Esophagus muscularis mucosa (tissue), 4 donors: ENCODE data around the gene UROC1. TPM values are rescaled to one million over a fixed set of nuclear protein-coding genes. Genes with fewer than 3 reads are reported as not detected.

Experiments used
- DNase-seq: peaks from one replicate; pipeline ENCODE4 v3.0.0-alpha.2; 2017; ENCODE audit errors: extremely low spot score
- H3K27ac ChIP-seq, 4 donors: fragments of 200-600 bp; sonication (generic); replicated peaks in 1 of 4; 1 replicate in 3 of 4; 2 replicates in 1 of 4; pipeline ENCODE4 v1.5.1; 2016 to 2019; ENCODE audit warnings: mild to moderate bottlenecking in 1 of 4
- H3K27me3 ChIP-seq, 4 donors: fragments of 200-600 bp; sonication (generic); one replicate each; pipeline versions ENCODE4 v1.5.1 to v1.6.0; 2016 to 2019
- H3K36me3 ChIP-seq, 4 donors: fragments of 200-600 bp; sonication (generic); one replicate each; pipeline ENCODE4 v1.5.1; 2016 to 2019
- H3K4me1 ChIP-seq, 4 donors: fragments of 200-600 bp; sonication (generic); one replicate each; pipeline ENCODE4 v1.5.1; 2016 to 2019
- H3K4me3 ChIP-seq, 4 donors: fragments of 200-600 bp; sonication (generic); 1 replicate in 2 of 4; 2 replicates in 2 of 4; pipeline ENCODE4 v1.5.1; 2016 to 2019; ENCODE audit warnings: mild to moderate bottlenecking in 4 of 4, moderate library complexity in 1 of 4
- H3K9me3 ChIP-seq, 4 donors: fragments of 200-600 bp; sonication (generic); 1 replicate in 3 of 4; 2 replicates in 1 of 4; pipeline ENCODE4 v1.5.1; 2016 to 2019
- CTCF ChIP-seq, 3 experiments: fragments of 200-600 bp in 2 of 3; fragments of 450-650 bp in 1 of 3; sonication (generic) in 2 of 3; IDR thresholded peaks; one replicate each; pipeline ENCODE4 v1.5.1; 2017 to 2019; ENCODE audit warnings: antibody characterized with exemption in 3 of 3, mild to moderate bottlenecking in 2 of 3, moderate library complexity in 1 of 3
- EP300 ChIP-seq: sonication (generic); formaldehyde crosslinking; IDR thresholded peaks from one replicate; pipeline ENCODE4 v1.6.1; 2017; ENCODE audit warnings: antibody characterized with exemption
- POLR2A ChIP-seq: fragments of 450-650 bp; IDR thresholded peaks from one replicate; pipeline ENCODE4 v1.6.1; 2017; ENCODE audit warnings: antibody characterized with exemption, moderate library complexity, mild to moderate bottlenecking, low read depth
- POLR2AphosphoS5 ChIP-seq, 2 donors: sonication (generic); formaldehyde crosslinking; IDR thresholded peaks; one replicate each; pipeline ENCODE4 v1.6.1; 2017; ENCODE audit warnings: antibody characterized with exemption in 2 of 2
- WGBS: methylation state at CpG from one replicate; pipeline ENCODE4 v1.1.5; 2018; 5-methylcytosine and 5-hydroxymethylcytosine counted together
- intact Hi-C: fragments of 100-400 bp; cut with DNase I; formaldehyde crosslinking; loops from one replicate; pipeline ENCODE4 v1.15.1; 2023
- total RNA-seq, 4 donors: library from RNA; depleted of rRNA; stranded (reverse); fragments of >200 nt; gene quantifications; one replicate each; pipeline versions ENCODE4 v1.1.0 to v1.2.1, GENCODE V29; 2016

Gene UROC1
- total RNA-seq, 4 donors from 2014 or later, result not detected

- Histone ChIP-seq H3K27me3 (no peaks in the 10 kb centered on the region), H3K36me3 (no peaks in the 10 kb centered on the region), H3K9me3 (no peaks in the 10 kb centered on the region), H3K27ac (no peak overlapping the region), H3K4me3 (no peak overlapping the region), H3K4me1 (peaks cover 0 to 5% (median 0%) of the 10 kb centered on the region in 4 donors)
- TF ChIP-seq POLR2A (no peak), CTCF (IDR thresholded peaks at IDR 0.05) (no peak), EP300 (no peak)
- no peak for DNase-seq
- intact Hi-C loops, result no loop called here
- WGBS, result 78% methylated on average over 21 of the region's 21 CpGs
Measured at GRCh38 chr3:126496894-126497850, 20.4 kb downstream of the UROC1 start.

DNA sequence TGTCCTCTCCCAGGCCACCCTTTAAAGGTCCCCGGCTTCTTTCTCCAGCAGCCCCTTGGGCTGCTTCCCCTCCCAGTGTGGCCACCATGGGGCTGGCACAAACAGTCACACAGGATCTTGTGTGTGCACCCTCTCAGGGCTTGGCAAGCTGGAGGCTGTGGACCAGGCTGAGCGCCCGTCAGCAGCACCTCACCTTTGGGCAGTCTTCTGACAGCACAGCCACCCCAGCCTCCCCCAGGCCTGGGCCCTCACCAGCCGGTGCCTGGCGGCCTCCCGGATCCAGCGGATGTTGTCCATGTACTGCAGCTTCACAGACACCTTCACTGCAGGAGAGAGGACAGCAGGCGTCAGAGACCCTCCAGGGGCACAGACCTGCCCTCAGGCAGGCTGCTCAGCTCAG, 21.8 kb downstream of the UROC1 start:
- Histone ChIP-seq H3K4me1 (peaks cover 0 to 5% (median 0%) of the 10 kb centered on the region in 4 donors), H3K4me3 (no peak overlapping the region), H3K27ac (no peak overlapping the region), H3K36me3 (no peaks in the 10 kb centered on the region), H3K9me3 (no peaks in the 10 kb centered on the region), H3K27me3 (no peaks in the 10 kb centered on the region)
- intact Hi-C loops, result no loop called here
- no peak for DNase-seq
- WGBS, result 100% methylated on average over 7 of the region's 8 CpGs
- no peak for TF ChIP-seq POLR2A
- TF ChIP-seq EP300, result no peak
- TF ChIP-seq CTCF (IDR thresholded peaks at IDR 0.05), result no peak
- TF ChIP-seq POLR2AphosphoS5 (IDR thresholded peaks at IDR 0.05), result no peak

DNA sequence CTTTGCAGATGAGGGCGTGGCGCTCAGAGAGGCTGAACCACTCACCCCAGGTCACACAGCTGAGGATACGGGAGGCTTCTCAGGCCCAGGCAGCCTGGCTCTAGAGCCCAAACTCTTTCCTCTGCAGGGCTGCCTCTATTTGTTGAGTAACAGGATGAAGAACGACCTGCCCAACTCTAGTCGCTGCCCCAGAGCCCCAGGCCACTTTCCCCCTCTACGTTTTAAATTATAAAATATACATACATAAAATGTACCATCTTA, 22.7 kb downstream of the UROC1 start:
- no peaks in the 10 kb centered on the region for H3K36me3 ChIP-seq
- WGBS, result 94% methylated on average over 6 of the region's 6 CpGs

DNA sequence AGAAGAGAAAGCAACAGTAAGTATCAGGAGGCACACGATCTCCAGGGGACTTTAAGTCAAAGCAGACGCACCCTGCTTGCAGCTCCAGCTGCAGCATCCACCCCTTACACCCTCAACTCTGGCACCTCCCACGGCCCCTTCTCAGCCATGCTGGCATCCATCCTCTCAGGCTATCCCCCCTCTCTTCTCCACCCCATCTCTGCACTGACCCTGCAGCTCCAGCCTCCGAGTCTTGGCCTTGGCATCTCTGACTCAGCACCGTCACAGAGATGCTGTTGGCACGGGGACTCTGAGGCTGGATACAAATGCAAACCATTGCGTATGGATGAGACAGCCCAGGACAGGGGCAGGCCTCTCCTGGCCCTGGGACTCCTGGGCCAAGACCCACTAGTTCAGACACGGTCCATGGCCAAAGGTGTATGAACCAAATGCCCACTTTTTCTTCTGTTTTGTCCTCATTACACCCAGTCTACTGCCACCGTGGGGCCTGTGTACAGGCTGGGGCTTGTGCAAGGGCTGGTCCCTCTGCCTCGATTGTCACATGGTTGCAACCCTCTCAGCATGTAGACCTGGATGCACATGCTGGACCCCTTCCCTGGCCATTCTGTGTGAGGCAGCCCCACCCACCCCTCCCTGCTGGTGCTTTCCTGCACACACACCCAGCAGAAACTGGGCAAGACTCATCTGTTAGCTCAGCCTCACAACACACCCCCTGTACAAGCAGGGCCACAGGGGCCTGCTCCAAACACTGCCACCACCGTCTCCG, 23.2 kb downstream of the UROC1 start:
- intact Hi-C loops, result no loop called here
- WGBS, result 71% methylated on average over 10 of the region's 12 CpGs
- Histone ChIP-seq H3K4me1 (peaks cover 0 to 5% (median 0%) of the 10 kb centered on the region in 4 donors), H3K27ac (no peak overlapping the region), H3K4me3 (no peak overlapping the region), H3K36me3 (no peaks in the 10 kb centered on the region), H3K9me3 (no peaks in the 10 kb centered on the region), H3K27me3 (peaks cover 0 to 7% (median 0%) of the 10 kb centered on the region in 4 donors)
- DNase-seq, result no peak
- TF ChIP-seq POLR2A, result no peak
- no peak for TF ChIP-seq EP300
- TF ChIP-seq CTCF (IDR thresholded peaks at IDR 0.05), result no peak
- no peak for TF ChIP-seq POLR2AphosphoS5 (IDR thresholded peaks at IDR 0.05)

More for the DNA sequence above, 22.7 kb downstream of the UROC1 start:
- intact Hi-C loops, result no loop called here
- Histone ChIP-seq H3K27me3 (peaks cover 0 to 5% (median 0%) of the 10 kb centered on the region in 4 donors), H3K27ac (no peak overlapping the region), H3K4me1 (peaks cover 0 to 5% (median 0%) of the 10 kb centered on the region in 4 donors), H3K4me3 (no peak overlapping the region), H3K9me3 (no peaks in the 10 kb centered on the region)
- DNase-seq, result no peak
- no peak for TF ChIP-seq POLR2AphosphoS5 (IDR thresholded peaks at IDR 0.05)
- no peak for TF ChIP-seq CTCF (IDR thresholded peaks at IDR 0.05)
- no peak for TF ChIP-seq POLR2A
- TF ChIP-seq EP300, result no peak
